ENCODE results near the gene PATL2. TPM values are rescaled to one million over a fixed set of nuclear protein-coding genes. Genes with fewer than 3 reads are reported as not detected.

The PATL2 gene
- total and polyA plus RNA-seq, 2 donors (not counting 3 experiments of a cell fraction or from before 2014, with no cell fraction given), result 0.18 TPM; not detected in 1

DNA sequence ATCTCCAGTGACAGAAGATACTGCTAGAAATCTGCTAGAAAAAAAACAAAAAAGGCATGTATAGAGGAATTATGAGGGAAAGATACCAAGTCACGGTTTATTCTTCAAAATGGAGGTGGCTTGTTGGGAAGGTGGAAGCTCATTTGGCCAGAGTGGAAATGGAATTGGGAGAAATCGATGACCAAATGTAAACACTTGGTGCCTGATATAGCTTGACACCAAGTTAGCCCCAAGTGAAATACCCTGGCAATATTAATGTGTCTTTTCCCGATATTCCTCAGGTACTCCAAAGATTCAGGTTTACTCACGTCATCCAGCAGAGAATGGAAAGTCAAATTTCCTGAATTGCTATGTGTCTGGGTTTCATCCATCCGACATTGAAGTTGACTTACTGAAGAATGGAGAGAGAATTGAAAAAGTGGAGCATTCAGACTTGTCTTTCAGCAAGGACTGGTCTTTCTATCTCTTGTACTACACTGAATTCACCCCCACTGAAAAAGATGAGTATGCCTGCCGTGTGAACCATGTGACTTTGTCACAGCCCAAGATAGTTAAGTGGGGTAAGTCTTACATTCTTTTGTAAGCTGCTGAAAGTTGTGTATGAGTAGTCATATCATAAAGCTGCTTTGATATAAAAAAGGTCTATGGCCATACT lies 4.1 kb upstream of the PATL2 start:
- ChIA-PET CTCF (interaction anchor here (1.6 to 6.8 kb wide), 2 partner anchors 11 to 22 kb away, joined by 7 to 107 read pairs; partner anchors contain the start of gene TRIM69), POLR2A (interaction anchor here (1.1 to 5.3 kb wide), 2 partner anchors 12 to 21 kb away, joined by 3 to 63 read pairs; no protein-coding TSS in a partner anchor)
- TF ChIP-seq POLR2AphosphoS5 (IDR thresholded peaks at IDR 0.05; ENCODE audit: insufficient read depth, low read depth, low read length) (no peak), POLR2A (IDR thresholded peaks at IDR 0.05; ENCODE audit: low read depth, low read length) (no peak), EZH2 (IDR thresholded peaks at IDR 0.05; ENCODE audit: borderline replicate concordance, low read depth, low read length, severe bottlenecking) (no peak), GATA2 (IDR thresholded peaks at IDR 0.05; ENCODE audit: insufficient read depth, insufficient read length, low read depth, low read length) (no peak), JUN (IDR thresholded peaks at IDR 0.05; ENCODE audit: borderline replicate concordance, insufficient read depth, insufficient read length, low read depth) (no peak), CTCF (IDR thresholded peaks at IDR 0.05; ENCODE audit: extremely low read depth in 1 of 2, insufficient read depth in 1 of 2, low read depth in 1 of 2, low read length in 2 of 2) (no peak), FOS (IDR thresholded peaks at IDR 0.05; ENCODE audit: borderline replicate concordance, insufficient read depth, low read length) (no peak), MYC (IDR thresholded peaks at IDR 0.05; ENCODE audit: low read depth, low read length) (no peak)
- TF ChIP-seq, protein P1, sequence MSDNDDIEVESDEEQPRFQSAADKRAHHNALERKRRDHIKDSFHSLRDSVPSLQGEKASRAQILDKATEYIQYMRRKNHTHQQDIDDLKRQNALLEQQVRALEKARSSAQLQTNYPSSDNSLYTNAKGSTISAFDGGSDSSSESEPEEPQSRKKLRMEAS (IDR thresholded peaks at IDR 0.05; ENCODE audit: insufficient read depth, insufficient read length), result no peak
- H3K4me3 ChIP-seq (replicated peaks in 1 of 3; ENCODE audit: insufficient read depth in 1 of 3, low read depth in 1 of 3, low read length in 3 of 3), result no peak overlapping the region
- no peak for FAIRE-seq
- H3K27ac ChIP-seq (ENCODE audit: insufficient read depth, low read depth, low read length), result no peak overlapping the region
- DNase-seq (ENCODE audit: low read depth, low spot score), result no peak
- peaks cover 5% of the 10 kb centered on the region for H4K20me1 ChIP-seq (replicated peaks; ENCODE audit: control insufficient read depth, extremely low read depth, insufficient read depth, low read length)
- intact Hi-C loops (cut with micrococcal nuclease), result loop anchor here (10.0 kb wide), 2 partner anchors 210 to 480 kb away; no protein-coding TSS in a partner anchor
- no peak overlapping the region for H3K4me2 ChIP-seq (ENCODE audit: insufficient read depth, low read length)
- no peaks in the 10 kb centered on the region for H3K9me1 ChIP-seq (replicated peaks; ENCODE audit: control insufficient read depth, extremely low read depth, insufficient read depth, low read length)
- H3K79me2 ChIP-seq (ENCODE audit: control insufficient read depth, insufficient read depth, low read length), result peaks cover 44% of the 10 kb centered on the region
- no peaks in the 10 kb centered on the region for H3K27me3 ChIP-seq (ENCODE audit: control insufficient read depth in 2 of 2, insufficient read depth in 2 of 2, low read length in 2 of 2)
- no TSS peak for BruUV-seq (replicated peaks)
- H3K9ac ChIP-seq (replicated peaks; ENCODE audit: extremely low read depth, insufficient read depth, low read length), result no peak overlapping the region
- H2AFZ ChIP-seq (ENCODE audit: low read depth, low read length), result no peak overlapping the region
- peaks cover 4% of the 10 kb centered on the region for H3K4me1 ChIP-seq (ENCODE audit: control insufficient read depth, extremely low read depth, insufficient read depth, low read length)
- H3K36me3 ChIP-seq (ENCODE audit: control insufficient read depth in 2 of 2, extremely low read depth in 1 of 2, insufficient read depth in 2 of 2, low read length in 2 of 2), result peaks cover 15 to 24% of the 10 kb centered on the region in 2 experiments
- H3K9me3 ChIP-seq (replicated peaks; ENCODE audit: control insufficient read depth, insufficient read depth, low read length), result no peaks in the 10 kb centered on the region
- dilution Hi-C loops (cut with MboI; ENCODE audit: extremely low pct_ligation_motif_present, low sequenced_read_pairs), result no loop called here
